Measurements from ENCODE around the gene SBF1. TPM values are rescaled to one million over a fixed set of nuclear protein-coding genes. Genes with fewer than 3 reads are reported as not detected.

The SBF1 gene
- total RNA-seq, 2 donors from 2014 or later, result 202 to 217 TPM

- H3K36me3 Mint-ChIP-seq (ENCODE audit: low read depth), result peaks cover 10% of the 10 kb centered on the region
- H3K9me3 ChIP-seq (ENCODE audit: control insufficient read depth, low read length, poor library complexity, severe bottlenecking), result no peaks in the 10 kb centered on the region
- H3K27me3 Mint-ChIP-seq, result no peaks in the 10 kb centered on the region
- ATAC-seq (no peak), DNase-seq (no peak)
- no peak overlapping the region for H3K4me3 Mint-ChIP-seq
- H3K27ac Mint-ChIP-seq, result no peak overlapping the region
- peaks cover 30% of the 10 kb centered on the region for H3K4me1 Mint-ChIP-seq
Observed at GRCh38 chr22:50446708-50447575, 27.9 kb downstream of the SBF1 start.

DNA sequence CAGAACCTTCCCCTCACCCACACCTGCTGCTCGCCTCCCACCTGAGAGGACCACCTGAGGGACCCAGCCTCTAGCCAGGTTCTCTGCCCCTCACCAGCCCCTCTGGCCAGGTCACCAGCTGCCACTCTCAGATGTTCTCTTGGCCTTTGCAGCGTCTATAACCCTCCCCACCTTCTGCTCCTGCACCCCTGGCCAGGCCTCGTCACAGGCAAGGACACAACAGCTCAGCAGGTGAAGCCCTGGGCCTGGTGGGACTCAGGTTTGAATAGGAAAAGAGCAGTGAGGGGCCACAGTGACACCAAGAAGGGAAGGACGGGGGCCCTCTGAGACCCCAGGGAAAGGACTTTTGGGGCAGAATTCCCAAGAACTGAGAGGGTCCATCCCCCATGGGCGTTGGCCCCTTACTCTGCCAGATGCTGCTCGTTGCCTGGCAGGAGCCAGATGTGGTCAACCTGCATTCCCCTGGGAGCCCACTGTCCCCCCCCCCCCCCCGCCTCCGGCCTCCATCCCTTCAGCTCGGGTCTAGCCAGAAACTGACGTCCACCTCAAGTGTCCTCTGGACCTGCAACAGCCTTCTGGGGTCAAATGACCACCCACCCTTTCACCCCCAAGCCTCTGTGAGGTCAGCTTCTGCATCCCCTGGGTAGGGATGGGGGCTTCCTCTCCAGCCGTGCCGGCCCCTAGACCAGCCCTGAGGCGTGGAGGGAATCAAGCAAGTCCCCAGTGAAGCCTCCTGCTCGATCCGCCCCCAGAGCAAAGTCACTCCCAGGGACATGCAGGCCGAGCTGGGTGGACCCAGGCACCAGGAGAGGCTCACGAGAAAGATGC is 28.7 kb downstream of the SBF1 start:
- H3K27ac Mint-ChIP-seq, result peak overlapping the region; percentile 71
- no peak overlapping the region for H3K4me3 Mint-ChIP-seq
- H3K4me1 Mint-ChIP-seq, result peaks cover 27% of the 10 kb centered on the region
- H3K27me3 Mint-ChIP-seq, result no peaks in the 10 kb centered on the region
- no peaks in the 10 kb centered on the region for H3K9me3 ChIP-seq (ENCODE audit: control insufficient read depth, low read length, poor library complexity, severe bottlenecking)
- ATAC-seq (no peak), DNase-seq (no peak)
- H3K36me3 Mint-ChIP-seq (ENCODE audit: low read depth), result peaks cover 10% of the 10 kb centered on the region

DNA sequence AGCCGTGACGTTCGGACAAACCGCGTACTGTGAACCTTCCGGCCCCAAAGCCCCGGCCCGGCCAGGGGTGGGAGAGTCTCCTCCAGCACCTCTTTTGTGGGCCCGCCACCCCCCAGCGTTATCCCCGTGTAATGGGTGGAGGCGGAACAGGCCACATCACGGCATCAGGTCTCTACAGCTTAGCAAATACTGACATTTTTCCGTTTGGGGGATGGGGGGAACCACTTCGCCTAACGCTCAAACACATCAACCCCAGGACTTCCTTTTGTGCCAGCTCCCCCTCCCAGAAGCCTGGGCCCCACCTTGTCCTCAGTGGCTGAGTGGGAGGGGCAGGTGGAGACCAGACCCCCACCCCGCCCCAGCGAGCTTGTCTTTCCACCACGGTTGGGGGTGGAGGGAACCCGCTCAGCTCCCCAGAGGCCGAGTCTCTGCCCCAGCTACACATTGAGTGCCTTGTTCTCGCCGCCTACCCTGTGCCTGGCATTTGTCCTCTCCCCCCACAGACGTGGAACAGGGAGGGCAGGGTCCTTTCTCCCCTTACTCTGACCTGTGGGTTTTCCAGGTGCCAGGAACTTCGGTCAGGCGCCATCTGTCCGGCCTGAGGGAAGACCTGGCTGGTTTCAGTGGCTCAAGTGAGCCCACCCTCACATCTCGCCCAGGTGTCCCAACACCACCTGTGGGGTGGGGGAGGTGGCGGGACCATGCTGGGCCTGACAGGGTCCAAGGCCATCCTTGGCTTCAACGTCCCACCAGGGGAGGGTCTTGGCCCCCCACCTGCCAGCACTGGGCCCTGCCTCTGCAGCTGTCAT is 29.6 kb downstream of the SBF1 start:
- H3K27ac Mint-ChIP-seq, result peak overlapping the region; percentile 71
- ATAC-seq (peak; percentile 27), DNase-seq (no peak)
- H3K27me3 Mint-ChIP-seq, result no peaks in the 10 kb centered on the region
- peaks cover 10% of the 10 kb centered on the region for H3K36me3 Mint-ChIP-seq (ENCODE audit: low read depth)
- H3K9me3 ChIP-seq (ENCODE audit: control insufficient read depth, low read length, poor library complexity, severe bottlenecking), result no peaks in the 10 kb centered on the region
- H3K4me1 Mint-ChIP-seq, result peaks cover 25% of the 10 kb centered on the region
- peak overlapping the region; percentile 25 for H3K4me3 Mint-ChIP-seq

DNA sequence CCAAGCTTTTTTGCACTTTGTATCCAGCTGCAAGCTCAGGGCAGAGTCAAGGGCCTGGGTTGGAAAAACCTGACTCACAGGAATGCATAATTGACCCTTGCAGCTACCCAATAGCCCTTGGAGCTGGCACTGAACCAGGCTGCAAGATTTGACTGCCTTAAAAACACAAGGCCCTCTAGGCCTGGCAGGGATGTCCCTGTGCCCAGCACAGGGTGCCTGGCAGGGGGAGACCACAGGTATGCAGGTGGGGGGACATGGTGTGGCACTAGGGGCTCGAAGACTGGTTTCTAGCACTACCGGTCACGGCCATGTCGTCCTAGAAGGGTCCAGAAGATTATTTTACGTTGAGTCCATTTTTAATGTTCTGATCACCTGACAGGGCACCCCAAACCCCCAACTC is 30.2 kb downstream of the SBF1 start:
- ATAC-seq (no peak), DNase-seq (no peak)
- Mint-ChIP-seq H3K27ac (peak overlapping the region; percentile 71), H3K36me3 (ENCODE audit: low read depth) (peaks cover 10% of the 10 kb centered on the region), H3K4me1 (peaks cover 22% of the 10 kb centered on the region), H3K27me3 (no peaks in the 10 kb centered on the region), H3K4me3 (no peak overlapping the region)
- no peaks in the 10 kb centered on the region for H3K9me3 ChIP-seq (ENCODE audit: control insufficient read depth, low read length, poor library complexity, severe bottlenecking)

GRCh38 chr22:50443801-50444625 is 30.8 kb downstream of the SBF1 start:
- ATAC-seq (peak; percentile 7), DNase-seq (no peak)
- no peaks in the 10 kb centered on the region for H3K9me3 ChIP-seq (ENCODE audit: control insufficient read depth, low read length, poor library complexity, severe bottlenecking)
- Mint-ChIP-seq H3K27ac (no peak overlapping the region), H3K36me3 (ENCODE audit: low read depth) (peaks cover 6% of the 10 kb centered on the region), H3K27me3 (no peaks in the 10 kb centered on the region), H3K4me3 (no peak overlapping the region), H3K4me1 (peaks cover 19% of the 10 kb centered on the region)

DNA sequence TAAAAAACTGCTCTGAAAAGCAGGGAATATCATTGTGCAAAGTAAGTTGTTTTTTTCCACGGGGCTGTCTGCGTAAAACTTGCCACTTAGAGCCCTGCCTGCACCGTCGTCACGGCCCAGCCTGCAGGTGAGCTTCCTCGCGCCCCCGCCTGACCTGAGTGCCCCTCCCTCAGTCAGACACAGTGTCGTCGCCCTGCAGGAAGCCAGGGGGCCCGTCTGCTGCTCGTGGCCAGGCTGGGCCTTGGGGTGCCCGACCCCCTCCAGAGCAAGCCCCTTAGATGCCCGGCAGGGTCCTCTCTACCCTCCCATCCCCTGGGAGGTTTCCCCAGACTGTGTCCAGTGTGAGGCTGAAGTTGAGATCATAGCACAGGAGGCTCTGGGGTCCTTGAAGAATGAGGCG is 31.6 kb downstream of the SBF1 start:
- peaks cover 15% of the 10 kb centered on the region for H3K4me1 Mint-ChIP-seq
- no peaks in the 10 kb centered on the region for H3K27me3 Mint-ChIP-seq

GRCh38 chr22:50441428-50441993 is 33.3 kb downstream of the SBF1 start:
- Mint-ChIP-seq H3K4me3 (no peak overlapping the region), H3K36me3 (ENCODE audit: low read depth) (no peaks in the 10 kb centered on the region), H3K4me1 (peaks cover 15% of the 10 kb centered on the region), H3K27me3 (no peaks in the 10 kb centered on the region), H3K27ac (no peak overlapping the region)
- H3K9me3 ChIP-seq (ENCODE audit: control insufficient read depth, low read length, poor library complexity, severe bottlenecking), result no peaks in the 10 kb centered on the region
- ATAC-seq, result no peak
- DNase-seq, result no peak

More for the DNA sequence above, 31.6 kb downstream of the SBF1 start:
- no peak overlapping the region for H3K4me3 Mint-ChIP-seq
- no peaks in the 10 kb centered on the region for H3K9me3 ChIP-seq (ENCODE audit: control insufficient read depth, low read length, poor library complexity, severe bottlenecking)
- DNase-seq (no peak), ATAC-seq (peak; percentile 9)
- peaks cover 2% of the 10 kb centered on the region for H3K36me3 Mint-ChIP-seq (ENCODE audit: low read depth)
- H3K27ac Mint-ChIP-seq, result no peak overlapping the region

DNA sequence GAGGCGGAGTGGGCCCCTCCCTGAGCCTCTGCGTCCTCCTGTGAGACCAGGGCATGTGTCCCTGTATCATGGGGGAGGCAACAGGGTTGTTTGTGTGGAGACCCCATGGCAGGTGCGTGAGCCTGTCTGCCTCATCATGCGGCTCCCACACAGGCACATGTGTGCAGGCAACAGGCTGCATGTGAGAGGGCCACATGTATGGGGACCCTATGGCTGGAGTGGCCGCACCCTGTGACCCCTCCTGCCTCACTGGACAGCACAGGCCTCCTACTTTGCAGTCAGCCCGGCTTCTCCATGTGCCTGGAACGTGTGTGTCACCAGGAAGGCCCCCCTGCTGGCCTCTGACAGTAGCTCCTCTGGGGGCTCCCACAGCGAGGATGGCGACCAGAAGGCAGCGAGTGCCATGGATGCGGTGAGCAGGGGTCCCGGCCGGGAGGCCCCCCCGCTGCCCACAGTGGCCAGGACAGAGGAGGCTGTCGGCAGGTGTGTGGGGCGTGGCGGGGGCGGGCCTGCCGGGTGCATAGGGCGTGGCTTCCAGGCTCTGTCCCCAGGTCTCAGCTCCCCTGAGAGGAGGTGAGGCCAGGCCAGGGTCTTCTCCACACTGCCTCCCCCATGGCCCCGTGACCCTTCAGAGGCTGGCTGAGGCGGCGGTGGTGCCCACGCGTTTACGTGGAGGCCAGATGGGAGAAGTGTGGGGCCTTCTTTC is 34.1 kb downstream of the SBF1 start:
- no peaks in the 10 kb centered on the region for H3K9me3 ChIP-seq (ENCODE audit: control insufficient read depth, low read length, poor library complexity, severe bottlenecking)
- H3K4me3 Mint-ChIP-seq, result no peak overlapping the region
- H3K27ac Mint-ChIP-seq, result no peak overlapping the region
- no peaks in the 10 kb centered on the region for H3K36me3 Mint-ChIP-seq (ENCODE audit: low read depth)
- H3K27me3 Mint-ChIP-seq, result no peaks in the 10 kb centered on the region
- H3K4me1 Mint-ChIP-seq, result peaks cover 12% of the 10 kb centered on the region
- DNase-seq, result no peak
- no peak for ATAC-seq

DNA sequence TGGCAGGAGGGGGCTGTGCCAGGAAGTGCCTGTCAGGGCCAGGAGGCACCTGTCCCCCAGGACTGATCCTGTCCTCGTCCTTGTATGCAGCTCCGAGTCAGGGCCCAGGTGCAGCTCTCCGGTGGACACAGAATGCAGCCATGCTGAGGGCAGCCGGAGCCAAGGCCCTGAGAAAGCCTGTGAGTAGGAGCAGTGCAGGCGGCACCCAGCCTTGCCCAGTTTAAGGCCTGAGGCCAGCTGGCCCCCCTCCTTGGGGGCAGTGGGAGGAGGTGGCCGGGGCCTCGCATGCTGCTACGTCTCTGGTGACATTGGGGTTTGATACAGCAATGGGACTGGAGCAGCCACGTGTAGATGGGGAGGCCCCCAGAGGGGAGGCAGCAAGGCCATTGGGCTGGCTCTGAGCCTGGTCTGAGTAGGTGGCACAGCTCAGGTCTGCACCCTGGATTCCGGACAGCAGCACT is 34.9 kb downstream of the SBF1 start:
- H3K9me3 ChIP-seq (ENCODE audit: control insufficient read depth, low read length, poor library complexity, severe bottlenecking), result no peaks in the 10 kb centered on the region
- H3K27ac Mint-ChIP-seq, result no peak overlapping the region
- DNase-seq, result no peak
- H3K4me1 Mint-ChIP-seq, result peaks cover 6% of the 10 kb centered on the region
- no peak for ATAC-seq
- H3K36me3 Mint-ChIP-seq (ENCODE audit: low read depth), result peaks cover 3% of the 10 kb centered on the region
- H3K27me3 Mint-ChIP-seq, result no peaks in the 10 kb centered on the region
- no peak overlapping the region for H3K4me3 Mint-ChIP-seq

DNA sequence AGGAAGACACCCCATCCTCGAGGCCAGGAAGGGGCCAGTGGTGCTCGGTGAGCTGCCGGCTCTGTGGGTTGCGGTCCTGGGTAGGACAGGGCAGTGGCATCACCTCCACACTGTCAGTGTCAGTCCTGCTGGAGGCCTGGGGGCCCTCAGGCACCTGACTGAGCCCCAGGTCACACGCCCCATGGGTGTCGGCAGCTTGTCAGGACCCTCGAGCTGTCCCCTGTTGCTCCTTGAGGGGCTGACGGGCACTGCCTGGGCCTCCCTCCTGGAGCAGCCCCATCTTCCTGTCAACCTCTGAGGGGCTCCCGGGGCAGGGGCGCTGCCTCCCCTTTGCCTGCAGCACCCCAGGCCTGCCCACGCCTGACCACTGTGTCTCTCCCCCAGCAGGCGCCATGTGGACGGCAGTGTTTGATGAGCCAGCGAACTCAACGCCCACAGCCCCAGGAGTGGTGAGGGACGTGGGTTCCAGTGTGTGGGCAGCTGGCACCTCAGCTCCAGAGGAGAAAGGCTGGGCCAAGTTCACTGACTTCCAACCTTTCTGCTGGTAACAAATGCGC is 35.4 kb downstream of the SBF1 start:
- Mint-ChIP-seq H3K4me1 (peaks cover 5% of the 10 kb centered on the region), H3K27me3 (no peaks in the 10 kb centered on the region), H3K27ac (no peak overlapping the region), H3K36me3 (ENCODE audit: low read depth) (peaks cover 3% of the 10 kb centered on the region), H3K4me3 (no peak overlapping the region)
- H3K9me3 ChIP-seq (ENCODE audit: control insufficient read depth, low read length, poor library complexity, severe bottlenecking), result no peaks in the 10 kb centered on the region
- ATAC-seq (no peak), DNase-seq (no peak)
